Measurements from ENCODE around the gene PAIP1. TPM values are rescaled to one million over a fixed set of nuclear protein-coding genes. Genes with fewer than 3 reads are reported as not detected.

PAIP1 gene
- total RNA-seq, 1 donor, result 123 TPM

DNA sequence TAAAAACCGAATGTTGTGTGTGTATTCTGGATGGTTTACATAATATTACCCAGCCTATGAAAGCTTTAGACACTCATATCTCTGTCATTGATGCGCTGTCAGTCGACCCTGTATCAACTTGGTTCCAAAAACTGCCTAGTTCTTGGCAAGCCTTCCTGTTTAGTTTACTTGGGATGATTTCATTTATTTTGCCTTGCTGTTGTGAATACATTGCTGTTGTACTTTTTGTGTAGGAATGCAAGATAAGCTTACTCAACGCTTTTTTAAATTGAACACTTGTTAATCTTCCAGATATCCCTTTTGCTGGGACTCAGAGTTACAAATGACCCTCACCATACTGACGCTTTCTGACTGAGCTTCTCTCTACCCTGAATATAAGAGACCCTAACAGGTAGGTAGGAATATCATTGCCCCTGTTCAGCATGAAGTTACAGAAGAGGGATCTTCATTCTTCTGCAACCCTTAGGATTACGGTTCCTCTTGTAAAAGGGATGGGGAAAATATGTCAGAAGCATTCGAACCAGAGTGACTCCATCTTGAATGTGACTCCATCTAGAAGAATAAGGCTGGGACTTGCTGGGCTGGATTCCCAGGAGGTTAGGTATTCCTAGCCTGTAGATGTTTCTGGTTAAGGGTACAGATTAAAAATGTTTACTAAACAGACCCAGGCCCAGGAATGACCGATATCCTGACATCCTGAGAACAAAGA is 13.7 kb upstream of the PAIP1 start:
- no peak for DNase-seq (ENCODE audit: low read depth)
- TF ChIP-seq CTCF (IDR thresholded peaks at IDR 0.05; ENCODE audit: insufficient read depth, low read depth, low read length), result no peak
- H3K4me3 ChIP-seq (ENCODE audit: low read depth, low read length), result no peak overlapping the region

GRCh38 chr5:43569236-43569746 is 12.4 kb upstream of the PAIP1 start:
- no peak overlapping the region for H3K4me3 ChIP-seq (ENCODE audit: low read depth, low read length)
- no peak for DNase-seq (ENCODE audit: low read depth)
- TF ChIP-seq CTCF (IDR thresholded peaks at IDR 0.05; ENCODE audit: insufficient read depth, low read depth, low read length), result no peak

DNA sequence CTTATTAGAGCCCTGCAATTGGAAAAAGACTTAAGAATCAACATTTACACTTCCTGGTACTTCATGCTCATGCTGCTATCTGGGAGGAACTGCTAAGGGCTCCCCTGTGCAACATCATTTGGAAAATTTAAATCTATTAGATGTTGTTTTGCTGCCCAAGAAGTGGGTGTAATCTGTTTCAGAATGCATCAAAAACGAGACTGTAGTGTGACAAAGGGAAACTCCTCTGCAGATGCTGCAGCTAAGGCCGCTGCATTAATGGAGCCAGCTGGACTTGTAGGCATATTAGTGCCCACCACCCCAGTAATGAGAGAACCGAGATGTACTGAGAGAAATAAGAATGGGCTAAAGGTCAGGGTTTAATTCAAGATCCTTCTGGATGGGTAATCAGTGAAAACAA is 11.1 kb upstream of the PAIP1 start:
- no peak for TF ChIP-seq CTCF (IDR thresholded peaks at IDR 0.05; ENCODE audit: insufficient read depth, low read depth, low read length)
- no peak overlapping the region for H3K4me3 ChIP-seq (ENCODE audit: low read depth, low read length)
- no peak for DNase-seq (ENCODE audit: low read depth)

DNA sequence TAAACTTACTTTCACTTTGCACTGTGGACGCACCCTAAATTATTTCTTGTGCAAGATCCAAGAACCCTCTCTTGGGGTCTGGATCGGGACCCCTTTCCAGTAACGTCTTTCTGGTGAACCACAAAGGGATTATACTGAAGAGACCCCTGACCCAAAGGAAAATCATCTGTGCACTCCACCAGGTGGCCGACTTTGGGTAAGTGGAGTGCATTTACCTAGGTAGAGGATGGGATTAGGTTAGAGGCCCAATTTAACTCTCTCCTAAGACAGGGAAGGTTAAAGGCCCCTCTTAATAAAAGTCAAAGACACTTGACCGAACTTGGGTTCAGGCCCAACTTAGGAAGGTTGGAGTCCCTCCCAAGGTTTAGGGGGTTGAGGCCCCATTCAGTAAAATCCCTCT is 8.2 kb upstream of the PAIP1 start:
- no peak overlapping the region for H3K4me3 ChIP-seq (ENCODE audit: low read depth, low read length)
- no peak for TF ChIP-seq CTCF (IDR thresholded peaks at IDR 0.05; ENCODE audit: insufficient read depth, low read depth, low read length)

DNA sequence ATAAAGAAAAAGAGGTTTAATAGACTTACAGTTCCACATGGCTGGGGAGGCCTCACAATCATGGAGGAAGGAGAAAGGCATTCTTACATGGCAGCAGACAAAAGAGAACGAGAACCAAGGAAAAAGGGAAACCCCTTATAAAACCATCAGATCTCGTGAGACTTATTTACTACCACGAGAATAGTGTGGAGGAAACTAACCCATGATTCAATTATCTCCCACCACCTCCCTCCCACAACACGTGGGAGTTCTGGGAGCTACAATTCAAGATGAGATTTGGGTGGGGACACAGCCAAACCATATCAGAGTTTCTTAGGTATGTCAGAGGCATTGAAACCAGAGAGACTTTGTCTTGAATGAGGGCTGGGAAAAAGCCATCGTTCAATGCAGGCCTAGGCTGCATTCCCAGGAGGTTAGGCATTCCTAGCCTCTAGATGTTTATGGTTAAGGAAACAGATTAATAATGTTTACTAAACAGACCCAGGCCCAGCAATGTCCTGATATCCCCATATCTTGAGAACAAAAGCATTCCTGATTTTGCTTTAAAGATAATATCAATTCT is 7.5 kb upstream of the PAIP1 start:
- no peak for TF ChIP-seq CTCF (IDR thresholded peaks at IDR 0.05; ENCODE audit: insufficient read depth, low read depth, low read length)
- DNase-seq (ENCODE audit: low read depth), result no peak
- no peak overlapping the region for H3K4me3 ChIP-seq (ENCODE audit: low read depth, low read length)

More for the DNA sequence above, 8.2 kb upstream of the PAIP1 start:
- no peak for DNase-seq (ENCODE audit: low read depth)

DNA sequence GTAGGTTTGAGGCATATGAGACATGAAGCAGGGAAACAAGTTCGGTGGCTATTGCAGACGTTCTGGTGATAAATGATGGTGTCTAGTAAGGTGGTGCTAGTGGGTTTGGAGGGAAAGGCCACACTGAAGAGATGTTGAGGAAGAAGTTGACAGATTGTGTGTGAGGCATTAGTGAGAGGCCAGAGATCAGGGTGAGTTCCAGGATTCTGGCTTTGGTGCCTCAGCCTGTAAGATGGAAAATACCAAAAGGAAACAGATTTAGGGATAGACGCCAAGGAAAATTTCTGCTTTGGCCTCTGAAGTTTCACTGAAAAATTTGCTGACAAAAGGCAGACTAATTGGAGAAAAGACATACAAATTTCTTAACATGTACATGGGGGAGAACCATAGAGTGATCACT is 6.4 kb upstream of the PAIP1 start:
- no peak for DNase-seq (ENCODE audit: low read depth)
- no peak overlapping the region for H3K4me3 ChIP-seq (ENCODE audit: low read depth, low read length)
- no peak for TF ChIP-seq CTCF (IDR thresholded peaks at IDR 0.05; ENCODE audit: insufficient read depth, low read depth, low read length)

All from fibroblast of villous mesenchyme (primary cell).